Measurements from ENCODE around the gene RAB40C.

RAB40C gene

DNA sequence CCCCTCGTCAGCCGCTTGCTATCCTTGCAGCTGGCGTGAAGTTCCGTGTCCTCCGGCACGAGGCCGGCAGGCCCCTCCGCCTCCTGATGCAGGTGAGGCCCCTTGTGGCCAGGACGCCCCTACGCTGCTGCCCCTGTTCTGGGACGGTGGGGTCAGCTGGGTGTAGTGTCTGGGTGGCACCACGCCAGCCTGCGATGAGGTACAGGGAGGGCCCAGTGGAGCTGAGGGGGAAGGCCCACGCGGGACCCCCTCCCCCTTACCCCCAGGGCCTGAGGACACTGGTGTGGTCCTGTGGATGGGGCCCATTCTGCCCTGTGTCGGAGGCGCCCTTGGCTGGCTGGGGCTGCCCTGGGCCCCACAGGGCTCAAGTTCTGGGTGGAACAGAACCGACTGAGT lies 7.7 kb upstream of the RAB40C start:
- H3K4me1 ChIP-seq (ENCODE audit: control insufficient read depth, insufficient read depth, low read length) = peaks cover 13% of the 10 kb centered on the region

DNA sequence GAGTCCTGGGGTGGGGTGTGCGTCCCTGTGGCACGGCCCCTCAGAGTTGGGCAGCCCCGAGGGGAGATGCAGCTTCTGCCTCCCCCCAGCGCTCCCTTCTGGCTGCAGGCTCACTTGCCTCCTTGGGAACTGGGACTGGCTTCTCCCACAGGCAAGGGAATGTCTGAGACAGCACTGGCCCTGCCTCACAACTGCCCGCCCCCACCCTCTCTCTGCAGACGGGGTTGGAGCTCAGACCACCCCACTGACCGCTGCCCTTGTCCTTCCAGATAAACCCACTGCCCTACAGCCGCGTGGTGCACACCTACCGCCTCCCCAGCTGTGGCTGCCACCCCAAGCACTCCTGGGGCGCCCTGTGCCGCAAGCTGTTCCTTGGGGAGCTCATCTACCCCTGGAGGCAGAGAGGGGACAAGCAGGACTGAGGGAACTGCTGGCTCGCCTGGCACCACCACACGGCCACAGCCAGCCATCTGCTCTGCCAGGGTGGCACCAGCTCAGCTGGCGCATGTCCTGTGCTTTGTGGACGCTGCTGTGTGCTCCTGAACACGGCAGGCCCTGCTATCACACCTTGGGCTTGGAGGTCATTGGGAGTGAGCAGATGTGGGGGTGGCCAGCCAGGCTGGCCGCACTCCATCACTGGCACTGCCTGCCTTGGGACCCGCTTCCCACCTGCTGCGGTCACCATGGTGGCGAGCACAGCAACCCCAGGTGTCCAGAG lies 7.1 kb upstream of the RAB40C start:
- H3K9ac ChIP-seq (ENCODE audit: low read length) = no peak overlapping the region
- no peaks in the 10 kb centered on the region for H3K9me3 ChIP-seq (ENCODE audit: control insufficient read depth, low read length)
- H3K36me3 ChIP-seq (ENCODE audit: control insufficient read depth, insufficient read depth, low read length) = no peaks in the 10 kb centered on the region
- no peak overlapping the region for H3K4me3 ChIP-seq (ENCODE audit: low read length)
- H3K27me3 ChIP-seq (ENCODE audit: control insufficient read depth, insufficient read depth, low read length) = peaks cover 11% of the 10 kb centered on the region
- peaks cover 14% of the 10 kb centered on the region for H3K4me1 ChIP-seq (ENCODE audit: control insufficient read depth, insufficient read depth, low read length)

More for the DNA sequence above, 7.7 kb upstream of the RAB40C start:
- H3K9ac ChIP-seq (ENCODE audit: low read length) = no peak overlapping the region
- peaks cover 11% of the 10 kb centered on the region for H3K27me3 ChIP-seq (ENCODE audit: control insufficient read depth, insufficient read depth, low read length)
- H3K36me3 ChIP-seq (ENCODE audit: control insufficient read depth, insufficient read depth, low read length) = no peaks in the 10 kb centered on the region
- H3K9me3 ChIP-seq (ENCODE audit: control insufficient read depth, low read length) = no peaks in the 10 kb centered on the region
- H3K4me3 ChIP-seq (ENCODE audit: low read length) = no peak overlapping the region

DNA sequence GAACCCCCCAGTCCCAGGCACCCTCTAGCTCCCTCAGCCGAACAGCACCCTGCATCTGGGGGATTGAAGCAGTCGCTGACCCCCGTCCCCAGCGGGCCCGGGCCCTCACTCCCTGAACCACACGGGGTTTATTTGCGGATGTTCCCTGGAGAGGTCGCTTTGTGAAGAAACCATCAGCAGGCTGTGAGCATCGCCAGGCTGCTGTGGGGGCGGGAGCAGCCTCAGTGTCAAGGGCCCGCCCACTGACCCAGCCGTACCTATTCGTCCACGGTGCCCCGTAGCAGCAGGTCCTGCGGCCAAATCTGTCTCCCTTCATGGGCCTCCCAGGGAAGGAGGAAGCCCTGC lies 6.4 kb upstream of the RAB40C start:
- peaks cover 21% of the 10 kb centered on the region for H3K4me1 ChIP-seq (ENCODE audit: control insufficient read depth, insufficient read depth, low read length)
- no peaks in the 10 kb centered on the region for H3K36me3 ChIP-seq (ENCODE audit: control insufficient read depth, insufficient read depth, low read length)
- no peak overlapping the region for H3K4me3 ChIP-seq (ENCODE audit: low read length)
- no peaks in the 10 kb centered on the region for H3K9me3 ChIP-seq (ENCODE audit: control insufficient read depth, low read length)
- H3K27me3 ChIP-seq (ENCODE audit: control insufficient read depth, insufficient read depth, low read length) = peaks cover 11% of the 10 kb centered on the region
- H3K9ac ChIP-seq (ENCODE audit: low read length) = no peak overlapping the region

DNA sequence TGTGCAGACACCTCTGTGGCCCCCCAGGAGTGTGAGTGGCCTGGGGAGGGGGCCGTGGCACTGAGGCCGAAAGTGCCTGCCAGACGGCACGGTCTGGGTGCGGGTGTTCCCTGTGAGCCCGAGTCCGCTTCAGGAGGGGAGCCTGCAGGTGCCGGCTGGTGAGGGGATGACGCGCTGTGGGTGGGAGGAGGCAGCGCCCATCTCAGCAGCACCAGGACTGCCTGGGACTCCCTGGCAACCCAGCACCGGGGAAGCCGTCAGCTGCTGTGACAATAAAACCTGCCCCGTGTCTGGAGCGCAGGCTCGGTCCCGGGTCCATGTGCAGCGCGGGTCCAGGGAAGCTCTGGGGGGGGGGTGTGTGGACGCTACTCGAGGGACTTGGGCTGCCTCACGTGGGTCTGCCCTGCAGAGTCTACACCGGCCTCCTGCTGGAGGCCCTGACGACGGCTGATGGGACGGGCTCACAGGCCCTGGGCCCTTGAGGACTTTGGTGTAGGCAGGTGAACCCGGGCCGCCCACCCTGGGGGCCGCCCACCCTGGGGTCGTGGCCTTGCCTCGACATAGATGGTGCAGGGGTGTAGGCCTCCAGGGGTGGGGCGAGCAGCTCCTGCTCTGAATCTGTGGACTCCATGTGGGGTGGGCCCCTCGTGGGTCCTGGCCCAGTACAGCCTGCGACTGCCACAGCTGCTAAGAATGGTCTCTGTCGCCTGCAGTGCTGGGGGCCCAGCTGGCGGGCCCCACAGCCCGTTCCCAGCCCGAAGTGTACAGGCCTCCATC lies 5.9 kb upstream of the RAB40C start:
- H3K9me3 ChIP-seq (ENCODE audit: control insufficient read depth, low read length) = no peaks in the 10 kb centered on the region
- no peaks in the 10 kb centered on the region for H3K36me3 ChIP-seq (ENCODE audit: control insufficient read depth, insufficient read depth, low read length)
- H3K4me1 ChIP-seq (ENCODE audit: control insufficient read depth, insufficient read depth, low read length) = peaks cover 21% of the 10 kb centered on the region
- H3K9ac ChIP-seq (ENCODE audit: low read length) = no peak overlapping the region
- peaks cover 11% of the 10 kb centered on the region for H3K27me3 ChIP-seq (ENCODE audit: control insufficient read depth, insufficient read depth, low read length)
- H3K4me3 ChIP-seq (ENCODE audit: low read length) = no peak overlapping the region

DNA sequence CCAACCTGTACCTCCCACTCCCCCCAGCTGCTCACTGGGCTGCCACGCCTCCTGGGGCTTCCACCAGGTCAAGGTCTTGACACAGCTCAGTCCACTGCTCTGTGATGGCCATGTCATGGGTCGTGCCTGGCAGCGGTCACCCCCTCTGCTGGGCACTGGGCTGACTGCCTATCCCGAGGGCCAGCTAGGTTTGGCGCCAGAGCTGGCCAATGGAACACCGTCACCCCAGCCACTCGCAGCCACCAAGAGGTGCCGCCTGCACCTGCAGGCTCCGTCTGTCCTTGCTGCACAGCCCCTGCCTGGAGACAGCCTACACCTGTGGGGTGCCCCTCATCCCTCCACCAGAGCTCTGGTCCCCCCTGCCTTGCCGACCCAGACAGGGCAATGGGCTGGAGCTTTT lies 4.5 kb upstream of the RAB40C start:
- Histone ChIP-seq H3K27me3 (ENCODE audit: control insufficient read depth, insufficient read depth, low read length) (peaks cover 11% of the 10 kb centered on the region), H3K4me3 (ENCODE audit: low read length) (no peak overlapping the region), H3K4me1 (ENCODE audit: control insufficient read depth, insufficient read depth, low read length) (peaks cover 21% of the 10 kb centered on the region), H3K36me3 (ENCODE audit: control insufficient read depth, insufficient read depth, low read length) (no peaks in the 10 kb centered on the region), H3K9ac (ENCODE audit: low read length) (no peak overlapping the region), H3K9me3 (ENCODE audit: control insufficient read depth, low read length) (no peaks in the 10 kb centered on the region)

DNA sequence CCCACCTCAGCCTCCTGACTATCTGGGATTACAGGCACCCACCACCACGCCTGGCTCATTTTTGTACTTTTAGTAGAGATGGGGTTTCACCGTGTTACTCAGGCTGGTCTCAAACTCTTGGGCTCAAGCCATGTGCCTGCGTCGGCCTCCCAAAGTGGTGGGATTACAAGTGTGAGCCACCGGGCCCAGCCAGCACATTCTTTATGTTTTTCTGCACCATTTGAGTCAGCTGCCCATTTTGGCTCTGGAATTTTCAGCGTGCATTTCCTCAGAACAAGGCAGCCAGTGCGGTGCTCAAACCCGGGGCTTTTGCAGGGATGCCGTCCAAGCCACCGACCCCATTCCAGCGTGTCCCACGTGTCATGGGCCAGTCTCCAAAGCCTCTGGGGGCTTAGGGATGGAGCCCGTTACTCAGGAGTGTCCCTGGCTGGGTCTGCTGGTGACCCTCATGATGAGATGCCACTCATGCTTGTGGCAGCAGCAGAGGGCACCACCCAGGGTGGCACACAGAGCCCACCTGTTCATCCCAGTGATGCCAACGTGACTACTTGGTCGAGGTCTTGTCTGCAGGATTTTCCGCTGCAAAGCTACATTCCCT lies 3.7 kb upstream of the RAB40C start:
- H3K4me3 ChIP-seq (ENCODE audit: low read length) = no peak overlapping the region
- peaks cover 21% of the 10 kb centered on the region for H3K4me1 ChIP-seq (ENCODE audit: control insufficient read depth, insufficient read depth, low read length)
- no peaks in the 10 kb centered on the region for H3K36me3 ChIP-seq (ENCODE audit: control insufficient read depth, insufficient read depth, low read length)
- H3K9ac ChIP-seq (ENCODE audit: low read length) = no peak overlapping the region
- H3K27me3 ChIP-seq (ENCODE audit: control insufficient read depth, insufficient read depth, low read length) = peaks cover 11% of the 10 kb centered on the region
- H3K9me3 ChIP-seq (ENCODE audit: control insufficient read depth, low read length) = no peaks in the 10 kb centered on the region

DNA sequence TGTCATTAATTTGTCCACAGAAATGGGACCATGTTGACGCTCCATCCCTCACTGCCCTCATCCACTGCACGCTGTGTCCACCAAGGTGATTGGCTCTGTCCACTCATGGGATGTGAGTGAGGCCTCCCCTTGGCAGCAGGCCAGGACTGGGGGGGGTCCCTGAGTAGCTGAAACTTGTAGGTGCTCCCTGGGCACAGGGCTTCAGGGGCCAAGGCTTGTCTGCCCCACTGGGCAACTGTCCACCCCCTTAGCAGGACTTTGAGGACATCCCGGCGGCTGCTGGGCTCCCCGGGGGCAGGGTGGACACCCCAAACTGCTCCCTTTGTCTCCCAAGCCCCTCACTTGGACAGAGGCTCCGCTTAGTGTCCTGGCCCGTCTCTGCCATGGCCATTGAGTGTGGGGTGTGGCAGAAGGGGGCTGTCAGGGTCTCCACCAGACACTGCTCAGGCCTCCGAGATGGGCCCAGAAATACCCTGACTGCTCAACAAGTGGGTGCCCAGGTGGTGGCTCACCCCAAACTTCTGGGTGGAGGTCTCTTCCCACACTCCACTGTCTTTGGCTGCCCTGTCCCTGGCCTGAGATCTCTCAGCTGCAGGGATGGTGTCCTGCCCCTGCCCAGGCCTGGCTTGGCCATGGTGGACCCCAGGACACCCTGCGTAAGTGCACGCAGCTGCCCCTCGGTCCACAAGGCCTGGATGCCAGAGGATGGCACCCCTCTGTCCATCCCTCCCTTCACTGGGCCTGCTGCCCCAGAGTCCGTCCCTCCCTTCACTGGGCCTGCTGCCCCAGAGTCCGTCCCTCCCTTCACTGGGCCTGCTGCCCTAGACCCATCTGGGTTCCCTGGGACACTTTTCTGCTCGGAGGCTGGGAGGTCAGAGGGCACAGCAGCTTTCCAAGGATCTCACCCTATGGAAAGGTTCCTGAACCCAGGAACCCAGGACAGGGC lies 2.9 kb upstream of the RAB40C start:
- Histone ChIP-seq H3K36me3 (ENCODE audit: control insufficient read depth, insufficient read depth, low read length) (no peaks in the 10 kb centered on the region), H3K4me3 (ENCODE audit: low read length) (no peak overlapping the region), H3K27me3 (ENCODE audit: control insufficient read depth, insufficient read depth, low read length) (peaks cover 11% of the 10 kb centered on the region), H3K4me1 (ENCODE audit: control insufficient read depth, insufficient read depth, low read length) (peaks cover 24% of the 10 kb centered on the region), H3K9me3 (ENCODE audit: control insufficient read depth, low read length) (no peaks in the 10 kb centered on the region), H3K9ac (ENCODE audit: low read length) (no peak overlapping the region)

DNA sequence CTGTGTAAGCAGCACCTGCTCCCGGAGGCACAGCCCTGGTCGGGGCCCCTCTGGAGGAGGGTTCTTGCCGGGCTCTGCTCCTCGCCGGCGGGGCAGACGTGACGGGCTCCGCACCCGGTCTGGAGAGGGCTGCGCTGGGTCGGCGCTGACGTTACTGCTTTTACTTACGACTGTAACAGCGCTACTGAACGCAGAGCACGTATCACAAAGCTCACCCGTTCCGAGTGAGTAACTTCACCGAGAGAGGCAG lies 1.3 kb upstream of the RAB40C start:
- Histone ChIP-seq H3K9ac (ENCODE audit: low read length) (peak overlapping the region; percentile 80), H3K4me3 (ENCODE audit: low read length) (peak overlapping the region; percentile 58), H3K9me3 (ENCODE audit: control insufficient read depth, low read length) (no peaks in the 10 kb centered on the region), H3K27me3 (ENCODE audit: control insufficient read depth, insufficient read depth, low read length) (peaks cover 11% of the 10 kb centered on the region), H3K4me1 (ENCODE audit: control insufficient read depth, insufficient read depth, low read length) (peaks cover 40% of the 10 kb centered on the region), H3K36me3 (ENCODE audit: control insufficient read depth, insufficient read depth, low read length) (no peaks in the 10 kb centered on the region)

DNA sequence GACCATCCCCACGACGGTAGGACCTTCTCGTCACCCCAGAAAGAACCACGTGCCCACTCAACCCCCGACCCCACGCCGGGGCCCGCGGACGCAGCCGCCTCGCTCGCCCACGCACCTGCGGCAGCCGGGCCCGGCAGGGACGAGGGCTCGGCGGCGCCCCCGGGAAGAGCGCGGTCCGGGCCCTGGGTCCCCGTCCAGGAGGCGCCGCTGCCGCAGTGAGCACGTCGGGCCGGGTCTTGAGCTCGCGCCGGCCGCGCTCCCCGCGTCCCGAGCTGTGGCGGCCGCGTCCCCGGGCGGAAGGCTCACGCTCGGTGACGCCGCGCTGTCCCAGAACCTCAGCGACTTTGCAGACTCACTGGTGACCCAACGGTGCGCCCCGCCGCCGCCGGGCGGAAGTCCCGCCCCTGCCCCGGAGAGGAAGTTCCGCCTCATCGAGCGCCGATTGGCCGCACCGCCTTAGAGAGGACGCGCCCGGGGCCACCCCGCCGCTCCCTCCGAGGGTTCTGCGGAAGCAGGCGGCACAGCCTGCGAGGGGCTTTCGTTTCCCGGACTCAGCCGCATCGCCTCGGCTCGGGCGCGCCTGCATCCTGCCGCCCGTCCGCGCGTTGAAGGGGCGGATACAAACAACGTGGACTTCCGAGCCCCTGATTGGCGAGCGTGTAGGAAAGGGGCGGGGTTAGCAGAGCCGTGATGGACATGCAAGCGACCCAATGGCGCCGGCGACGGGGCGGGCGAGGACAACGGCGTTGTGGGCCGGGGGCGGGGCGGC lies 793 bp upstream of the RAB40C start:
- Histone ChIP-seq H3K4me1 (ENCODE audit: control insufficient read depth, insufficient read depth, low read length) (peaks cover 45% of the 10 kb centered on the region), H3K36me3 (ENCODE audit: control insufficient read depth, insufficient read depth, low read length) (no peaks in the 10 kb centered on the region), H3K27me3 (ENCODE audit: control insufficient read depth, insufficient read depth, low read length) (peaks cover 11% of the 10 kb centered on the region), H3K9ac (ENCODE audit: low read length) (peak overlapping the region; percentile 80), H3K9me3 (ENCODE audit: control insufficient read depth, low read length) (no peaks in the 10 kb centered on the region), H3K4me3 (ENCODE audit: low read length) (peak overlapping the region; percentile 58)

DNA sequence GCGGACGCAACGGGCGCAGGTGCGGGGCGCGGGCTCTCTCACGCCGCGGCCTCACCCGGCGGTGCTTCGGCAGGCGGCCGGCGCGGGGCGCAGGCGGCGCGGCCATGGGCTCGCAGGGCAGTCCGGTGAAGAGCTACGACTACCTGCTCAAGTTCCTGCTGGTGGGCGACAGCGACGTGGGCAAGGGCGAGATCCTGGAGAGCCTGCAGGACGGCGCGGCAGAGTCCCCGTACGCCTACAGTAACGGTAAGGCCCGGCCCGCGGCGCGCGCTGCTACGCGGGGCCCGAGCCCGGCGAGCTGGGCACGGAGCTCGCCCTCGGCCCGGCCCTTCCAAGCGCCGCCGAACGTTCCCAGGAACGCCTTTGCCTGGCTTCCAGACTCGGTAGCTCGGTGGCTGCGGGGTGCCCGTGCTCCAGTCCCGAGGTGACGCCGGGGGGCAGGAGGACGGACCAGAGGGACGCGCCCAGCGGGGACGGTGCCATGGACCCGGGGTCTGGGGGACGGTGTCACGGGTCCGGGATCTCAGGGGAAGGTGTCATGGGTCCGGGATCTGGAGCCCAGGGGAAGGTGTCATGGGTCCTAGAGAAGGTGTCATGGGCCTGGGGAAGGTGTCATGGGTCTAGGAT lies 435 bp downstream of the RAB40C start:
- Histone ChIP-seq H3K27me3 (ENCODE audit: control insufficient read depth, insufficient read depth, low read length) (peaks cover 10% of the 10 kb centered on the region), H3K4me3 (ENCODE audit: low read length) (peak overlapping the region; percentile 91), H3K4me1 (ENCODE audit: control insufficient read depth, insufficient read depth, low read length) (peaks cover 56% of the 10 kb centered on the region), H3K9me3 (ENCODE audit: control insufficient read depth, low read length) (no peaks in the 10 kb centered on the region), H3K9ac (ENCODE audit: low read length) (peak overlapping the region; percentile 89), H3K36me3 (ENCODE audit: control insufficient read depth, insufficient read depth, low read length) (no peaks in the 10 kb centered on the region)

DNA sequence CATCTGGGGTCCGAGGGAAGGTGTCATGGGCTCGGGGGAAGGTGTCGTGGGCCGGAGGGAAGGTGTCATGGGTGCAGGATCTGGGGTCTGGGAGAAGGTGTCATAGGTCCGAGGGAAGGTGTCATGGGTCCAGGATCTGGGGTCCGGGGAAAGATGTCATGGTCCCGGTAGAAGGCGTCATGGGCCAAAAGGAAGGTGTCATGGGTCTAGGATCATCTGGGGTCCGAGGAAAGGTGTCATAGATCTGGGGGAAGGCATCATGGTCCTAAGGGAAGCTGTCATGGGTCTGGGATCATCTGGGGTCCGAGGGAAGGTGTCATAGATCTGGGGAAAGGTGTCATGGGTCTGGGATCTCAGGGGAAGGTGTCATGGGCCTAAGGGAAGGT lies 942 bp downstream of the RAB40C start:
- H3K9ac ChIP-seq (ENCODE audit: low read length) = peak overlapping the region; percentile 89
- no peaks in the 10 kb centered on the region for H3K36me3 ChIP-seq (ENCODE audit: control insufficient read depth, insufficient read depth, low read length)
- peaks cover 57% of the 10 kb centered on the region for H3K4me1 ChIP-seq (ENCODE audit: control insufficient read depth, insufficient read depth, low read length)
- H3K4me3 ChIP-seq (ENCODE audit: low read length) = peak overlapping the region; percentile 91
- H3K9me3 ChIP-seq (ENCODE audit: control insufficient read depth, low read length) = no peaks in the 10 kb centered on the region
- H3K27me3 ChIP-seq (ENCODE audit: control insufficient read depth, insufficient read depth, low read length) = peaks cover 5% of the 10 kb centered on the region
